ENCODE measurements around the gene LCN15. TPM values are rescaled to one million over a fixed set of nuclear protein-coding genes. Genes with fewer than 3 reads are reported as not detected.

LCN15 gene
- polyA plus RNA-seq, 1 donor (not counting 4 experiments of a cell fraction or from before 2014, with no cell fraction given) = not detected

GRCh38 chr9:136740971-136741882 lies 23.1 kb downstream of the LCN15 start:
- Histone ChIP-seq H4K20me1 (ENCODE audit: control insufficient read depth, extremely low read depth, insufficient read depth, low read length) (no peaks in the 10 kb centered on the region), H3K27me3 (ENCODE audit: control insufficient read depth, extremely low read depth, insufficient read depth, low read length) (peaks cover 60% of the 10 kb centered on the region), H3K4me1 (ENCODE audit: control insufficient read depth, extremely low read depth, insufficient read depth, low read length) (no peaks in the 10 kb centered on the region), H3K4me3 (ENCODE audit: control insufficient read depth in 2 of 3, extremely low read depth in 1 of 3, insufficient read depth in 2 of 3, low read depth in 1 of 3, low read length in 3 of 3) (no peak overlapping the region), H3K9ac (ENCODE audit: control insufficient read depth, extremely low read depth, insufficient read depth, low read length) (no peak overlapping the region), H3K4me2 (ENCODE audit: control insufficient read depth, extremely low read depth, insufficient read depth, low read depth, low read length) (no peak overlapping the region), H3K9me3 (ENCODE audit: control insufficient read depth, low read depth, low read length) (no peaks in the 10 kb centered on the region), H3K27ac (ENCODE audit: control insufficient read depth, insufficient read depth, low read length) (no peak overlapping the region), H3K36me3 (ENCODE audit: control insufficient read depth in 2 of 2, extremely low read depth in 1 of 2, insufficient read depth in 2 of 2, low read length in 2 of 2) (no peaks in the 10 kb centered on the region), H3K79me2 (ENCODE audit: control insufficient read depth, insufficient read depth, low read length) (no peaks in the 10 kb centered on the region), H2AFZ (ENCODE audit: control insufficient read depth, low read length) (no peak overlapping the region), H3K9me1 (ENCODE audit: control insufficient read depth, extremely low read depth, insufficient read depth, low read length) (no peaks in the 10 kb centered on the region)
- DNase-seq (ENCODE audit: low read depth, low spot score) = no peak
- dilution Hi-C loops (cut with MboI; ENCODE audit: extremely low pct_ligation_motif_present, low sequenced_read_pairs) = no loop called here
- FAIRE-seq = no peak
- TF ChIP-seq EZH2 (IDR thresholded peaks at IDR 0.05; ENCODE audit: low read length) (no peak), CTCF (optimal IDR thresholded peaks at IDR 0.05 in 1 of 3, IDR thresholded peaks at IDR 0.05 in 1 of 3, conservative IDR thresholded peaks at IDR 0.05 in 1 of 3; ENCODE audit: extremely low read depth in 1 of 3, insufficient read depth in 2 of 3, low read length in 3 of 3) (no peak)

GRCh38 chr9:136740491-136740890 lies 23.8 kb downstream of the LCN15 start:
- H3K4me2 ChIP-seq (ENCODE audit: control insufficient read depth, extremely low read depth, insufficient read depth, low read depth, low read length) = no peak overlapping the region
- H3K27ac ChIP-seq (ENCODE audit: control insufficient read depth, insufficient read depth, low read length) = no peak overlapping the region
- H3K27me3 ChIP-seq (ENCODE audit: control insufficient read depth, extremely low read depth, insufficient read depth, low read length) = peaks cover 55% of the 10 kb centered on the region
- H3K9me3 ChIP-seq (ENCODE audit: control insufficient read depth, low read depth, low read length) = no peaks in the 10 kb centered on the region
- no peak overlapping the region for H3K9ac ChIP-seq (ENCODE audit: control insufficient read depth, extremely low read depth, insufficient read depth, low read length)
- DNase-seq (ENCODE audit: low read depth, low spot score) (no peak), FAIRE-seq (no peak)
- no peaks in the 10 kb centered on the region for H3K4me1 ChIP-seq (ENCODE audit: control insufficient read depth, extremely low read depth, insufficient read depth, low read length)
- no peaks in the 10 kb centered on the region for H4K20me1 ChIP-seq (ENCODE audit: control insufficient read depth, extremely low read depth, insufficient read depth, low read length)
- H3K36me3 ChIP-seq (ENCODE audit: control insufficient read depth in 2 of 2, extremely low read depth in 1 of 2, insufficient read depth in 2 of 2, low read length in 2 of 2) = no peaks in the 10 kb centered on the region
- no peaks in the 10 kb centered on the region for H3K79me2 ChIP-seq (ENCODE audit: control insufficient read depth, insufficient read depth, low read length)
- H3K4me3 ChIP-seq (ENCODE audit: control insufficient read depth in 2 of 3, extremely low read depth in 1 of 3, insufficient read depth in 2 of 3, low read depth in 1 of 3, low read length in 3 of 3) = no peak overlapping the region
- no peaks in the 10 kb centered on the region for H3K9me1 ChIP-seq (ENCODE audit: control insufficient read depth, extremely low read depth, insufficient read depth, low read length)
- TF ChIP-seq CTCF (optimal IDR thresholded peaks at IDR 0.05 in 1 of 3, IDR thresholded peaks at IDR 0.05 in 1 of 3, conservative IDR thresholded peaks at IDR 0.05 in 1 of 3; ENCODE audit: extremely low read depth in 1 of 3, insufficient read depth in 2 of 3, low read length in 3 of 3) = no peak
- TF ChIP-seq EZH2 (IDR thresholded peaks at IDR 0.05; ENCODE audit: low read length) = no peak
- no peak overlapping the region for H2AFZ ChIP-seq (ENCODE audit: control insufficient read depth, low read length)
- dilution Hi-C loops (cut with MboI; ENCODE audit: extremely low pct_ligation_motif_present, low sequenced_read_pairs) = no loop called here

Measured in keratinocyte (primary cell).